Muscle of leg (tissue), 11 donors: ENCODE data around the gene PTPRN2. TPM values are rescaled to one million over a fixed set of nuclear protein-coding genes. Genes with fewer than 3 reads are reported as not detected.
A peak's percentile ranks its signal among the peaks of the same experiment; 100 is the strongest.

Source experiments
- DNase-seq: peaks from one replicate; pipeline ENCODE4 v3.0.0; 2013
- H3K27ac ChIP-seq: one replicate; pipeline ENCODE4 v1.5.1; 2013; ENCODE audit warnings: mild to moderate bottlenecking, low read length, control low read depth
- H3K27me3 ChIP-seq: one replicate; pipeline ENCODE4 v1.6.1; 2013; ENCODE audit warnings: low read length; ENCODE audit not compliant: control insufficient read depth, insufficient read depth
- H3K36me3 ChIP-seq: one replicate; pipeline ENCODE4 v1.6.1; 2013; ENCODE audit warnings: low read length; ENCODE audit not compliant: control insufficient read depth, insufficient read depth
- H3K4me1 ChIP-seq: one replicate; pipeline ENCODE4 v1.6.1; 2013; ENCODE audit warnings: low read length; ENCODE audit not compliant: control insufficient read depth, insufficient read depth
- H3K4me3 ChIP-seq: one replicate; pipeline ENCODE4 v1.5.1; 2013; ENCODE audit warnings: low read length, control low read depth
- H3K9me3 ChIP-seq: replicated peaks from 2 replicates; pipeline ENCODE4 v1.6.1; 2013; ENCODE audit warnings: low read depth, low read length; ENCODE audit not compliant: control insufficient read depth
- WGBS: methylation state at CpG from one replicate; pipeline ENCODE4 v1.1.5; 2013; ENCODE audit warnings: missing lambda C conversion rate; ENCODE audit not compliant: insufficient coverage; 5-methylcytosine and 5-hydroxymethylcytosine counted together
- polyA plus RNA-seq, 8 donors: library from polyadenylated mRNA; unstranded; fragments of 120-200 nt; gene quantifications; one replicate each; pipeline versions ENCODE4 v1.2.1 to v1.2.3, GENCODE V29; 2013; ENCODE audit warnings: inconsistent platforms in 1 of 8, low replicate concordance in 1 of 8; ENCODE audit not compliant: insufficient read length in 8 of 8, insufficient read depth in 1 of 8
- total RNA-seq: library from RNA; stranded (reverse); fragments of 120-200 nt; gene quantifications from one replicate; pipeline ENCODE4 v1.2.4, GENCODE V29; 2013

The PTPRN2 gene
- total and polyA plus RNA-seq, 9 donors = 1.4 to 2.9 (median 2.3) TPM

GRCh38 chr7:157877298-157878090 lies 710.1 kb downstream of the PTPRN2 start:
- Histone ChIP-seq H3K27ac (no peak overlapping the region), H3K4me1 (peaks cover 6% of the 10 kb centered on the region), H3K9me3 (peaks cover 2% of the 10 kb centered on the region), H3K4me3 (no peak overlapping the region), H3K36me3 (no peaks in the 10 kb centered on the region), H3K27me3 (peaks cover 2% of the 10 kb centered on the region)
- no peak for DNase-seq
- WGBS = 85% methylated on average over 13 of the region's 31 CpGs

GRCh38 chr7:157876469-157877285 lies 710.9 kb downstream of the PTPRN2 start:
- no peak overlapping the region for H3K4me3 ChIP-seq
- 69% methylated on average over 33 of the region's 36 CpGs for WGBS
- peaks cover 6% of the 10 kb centered on the region for H3K4me1 ChIP-seq
- no peaks in the 10 kb centered on the region for H3K9me3 ChIP-seq
- H3K36me3 ChIP-seq = no peaks in the 10 kb centered on the region
- peaks cover 2% of the 10 kb centered on the region for H3K27me3 ChIP-seq
- H3K27ac ChIP-seq = no peak overlapping the region
- no peak for DNase-seq

GRCh38 chr7:157875230-157876179 lies 712.1 kb downstream of the PTPRN2 start:
- Histone ChIP-seq H3K9me3 (no peaks in the 10 kb centered on the region), H3K27ac (no peak overlapping the region), H3K4me3 (no peak overlapping the region), H3K27me3 (peaks cover 2% of the 10 kb centered on the region), H3K36me3 (no peaks in the 10 kb centered on the region), H3K4me1 (peaks cover 6% of the 10 kb centered on the region)
- WGBS = 26% methylated on average over 28 of the region's 30 CpGs
- DNase-seq = peak; percentile 27

- no peak overlapping the region for H3K4me3 ChIP-seq
- H3K9me3 ChIP-seq = no peaks in the 10 kb centered on the region
- no peak overlapping the region for H3K27ac ChIP-seq
- H3K36me3 ChIP-seq = no peaks in the 10 kb centered on the region
- 55% methylated on average over 12 of the region's 12 CpGs for WGBS
- peaks cover 2% of the 10 kb centered on the region for H3K27me3 ChIP-seq
- no peak for DNase-seq
- H3K4me1 ChIP-seq = peaks cover 6% of the 10 kb centered on the region
Measured at GRCh38 chr7:157874870-157875229, 712.8 kb downstream of the PTPRN2 start.

GRCh38 chr7:157874208-157874816 lies 713.3 kb downstream of the PTPRN2 start:
- Histone ChIP-seq H3K36me3 (no peaks in the 10 kb centered on the region), H3K4me3 (no peak overlapping the region), H3K9me3 (no peaks in the 10 kb centered on the region), H3K27ac (no peak overlapping the region), H3K27me3 (peaks cover 2% of the 10 kb centered on the region), H3K4me1 (peaks cover 6% of the 10 kb centered on the region)
- 82% methylated on average over 11 of the region's 14 CpGs for WGBS
- DNase-seq = no peak

- peaks cover 6% of the 10 kb centered on the region for H3K4me1 ChIP-seq
- no peak overlapping the region for H3K27ac ChIP-seq
- no peaks in the 10 kb centered on the region for H3K36me3 ChIP-seq
- H3K9me3 ChIP-seq = no peaks in the 10 kb centered on the region
- DNase-seq = no peak
- no peak overlapping the region for H3K4me3 ChIP-seq
- peaks cover 2% of the 10 kb centered on the region for H3K27me3 ChIP-seq
- WGBS = 66% methylated on average over 11 of the region's 17 CpGs
Measured at GRCh38 chr7:157873664-157874063, 714.0 kb downstream of the PTPRN2 start.

- Histone ChIP-seq H3K9me3 (no peaks in the 10 kb centered on the region), H3K36me3 (no peaks in the 10 kb centered on the region), H3K27me3 (peaks cover 2% of the 10 kb centered on the region), H3K4me3 (no peak overlapping the region), H3K4me1 (peaks cover 6% of the 10 kb centered on the region), H3K27ac (no peak overlapping the region)
- WGBS = 58% methylated on average over 11 of the region's 30 CpGs
- no peak for DNase-seq
Measured at GRCh38 chr7:157873181-157873580, 714.4 kb downstream of the PTPRN2 start.

- H3K36me3 ChIP-seq = no peaks in the 10 kb centered on the region
- DNase-seq = no peak
- 91% methylated on average over 8 of the region's 12 CpGs for WGBS
- no peaks in the 10 kb centered on the region for H3K9me3 ChIP-seq
- H3K27ac ChIP-seq = no peak overlapping the region
- H3K4me1 ChIP-seq = peaks cover 6% of the 10 kb centered on the region
- no peak overlapping the region for H3K4me3 ChIP-seq
- peaks cover 2% of the 10 kb centered on the region for H3K27me3 ChIP-seq
Measured at GRCh38 chr7:157872447-157872846, 715.2 kb downstream of the PTPRN2 start.

GRCh38 chr7:157871681-157872080 lies 715.9 kb downstream of the PTPRN2 start:
- no peaks in the 10 kb centered on the region for H3K36me3 ChIP-seq
- WGBS = 90% methylated on average over 4 of the region's 4 CpGs
- no peaks in the 10 kb centered on the region for H3K9me3 ChIP-seq
- peaks cover 6% of the 10 kb centered on the region for H3K4me1 ChIP-seq
- H3K4me3 ChIP-seq = no peak overlapping the region
- DNase-seq = no peak
- H3K27ac ChIP-seq = no peak overlapping the region
- H3K27me3 ChIP-seq = peaks cover 2% of the 10 kb centered on the region
